GM06990 (cell line): ENCODE results near the gene PRAF2.

Source experiments
- DNase-seq: peaks from one replicate; pipeline ENCODE4 v3.0.0-alpha.2; 2011; ENCODE audit not compliant: insufficient read length; ENCODE audit errors: extremely low read depth
- H3K27me3 ChIP-seq: replicated peaks from 2 replicates; pipeline ENCODE4 v1.6.0; 2011; ENCODE audit warnings: low read length; ENCODE audit not compliant: control insufficient read depth, insufficient read depth
- H3K36me3 ChIP-seq: 2 replicates; pipeline ENCODE4 v1.5.1; 2011; ENCODE audit warnings: low read length; ENCODE audit not compliant: control insufficient read depth, insufficient read depth
- H3K4me3 ChIP-seq: replicated peaks from 2 replicates; pipeline ENCODE4 v1.5.1; 2011; ENCODE audit warnings: low read depth, mild to moderate bottlenecking, control low read depth, low read length
- CTCF ChIP-seq: IDR thresholded peaks from 2 replicates; pipeline ENCODE4 v1.5.1; 2011; ENCODE audit warnings: low read length, control low read depth, mild to moderate bottlenecking, inconsistent platforms; ENCODE audit not compliant: insufficient read depth, poor library complexity, severe bottlenecking

The PRAF2 gene

DNA sequence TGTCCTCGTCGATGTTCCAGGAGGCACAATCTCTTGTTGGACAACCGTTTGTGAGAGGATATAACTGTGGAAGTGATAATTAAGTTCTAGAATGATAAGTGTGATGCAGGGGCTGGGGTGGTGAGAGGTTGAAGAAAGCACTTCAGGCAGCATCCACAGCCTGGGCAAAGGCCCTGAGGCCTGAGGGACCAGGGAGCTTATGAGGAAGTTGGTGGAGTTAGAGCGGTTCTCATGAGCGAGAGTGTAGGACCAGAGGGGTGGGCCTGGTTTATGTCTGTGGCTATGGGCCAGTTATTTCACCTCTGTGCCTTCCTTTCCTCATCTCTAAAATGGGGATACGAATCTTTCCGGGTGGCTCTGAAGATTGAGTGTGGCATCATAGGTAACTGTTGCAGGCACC lies 12.3 kb downstream of the PRAF2 start:
- no peak overlapping the region for H3K4me3 ChIP-seq
- DNase-seq, result no peak
- H3K27me3 ChIP-seq, result no peaks in the 10 kb centered on the region
- no peaks in the 10 kb centered on the region for H3K36me3 ChIP-seq
- no peak for TF ChIP-seq CTCF

DNA sequence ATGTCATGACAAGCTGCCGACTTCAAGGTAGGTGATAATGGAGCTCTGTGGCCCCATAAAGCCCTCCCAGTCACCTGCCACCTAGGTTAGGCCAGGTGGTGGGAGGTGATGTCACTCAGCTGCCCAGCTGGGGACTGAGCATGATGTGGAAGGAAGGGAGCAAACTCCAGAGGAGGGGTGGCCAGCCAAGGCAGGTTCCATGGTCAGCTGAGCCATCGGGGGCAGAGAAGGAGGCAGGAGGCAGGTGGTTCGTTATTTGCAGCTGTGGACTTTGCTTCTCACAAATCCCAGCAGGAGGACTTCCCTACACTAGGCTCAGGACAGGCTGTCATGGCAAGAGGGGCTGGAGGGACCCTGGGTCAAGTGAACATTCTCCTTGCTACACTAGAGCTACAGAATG lies 12.9 kb downstream of the PRAF2 start:
- Histone ChIP-seq H3K4me3 (no peak overlapping the region), H3K27me3 (no peaks in the 10 kb centered on the region), H3K36me3 (no peaks in the 10 kb centered on the region)
- no peak for TF ChIP-seq CTCF
- no peak for DNase-seq

GRCh38 chrX:49059681-49060085 lies 14.1 kb downstream of the PRAF2 start:
- DNase-seq, result no peak
- Histone ChIP-seq H3K27me3 (no peaks in the 10 kb centered on the region), H3K36me3 (no peaks in the 10 kb centered on the region), H3K4me3 (no peak overlapping the region)
- TF ChIP-seq CTCF, result no peak

DNA sequence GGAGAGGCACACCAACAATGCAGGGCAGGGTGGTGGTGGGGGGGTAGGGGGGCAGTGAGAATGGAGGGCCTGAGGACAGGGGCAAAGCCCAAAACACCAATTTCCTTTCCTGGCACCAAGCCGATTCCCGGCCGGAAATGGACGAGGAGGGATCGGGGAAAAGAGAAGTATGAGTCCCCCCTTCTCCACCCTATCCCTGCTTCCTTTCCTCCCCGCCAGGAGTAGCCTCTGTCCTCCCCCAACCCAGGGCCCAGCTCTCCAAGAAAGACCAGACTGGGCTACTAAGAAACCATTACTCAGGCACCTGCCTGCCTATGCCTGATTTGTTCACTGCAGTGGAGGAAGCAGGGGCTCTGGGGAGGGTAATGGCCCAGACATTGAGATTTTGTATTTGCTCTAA lies 14.6 kb downstream of the PRAF2 start:
- Histone ChIP-seq H3K4me3 (no peak overlapping the region), H3K36me3 (no peaks in the 10 kb centered on the region), H3K27me3 (no peaks in the 10 kb centered on the region)
- no peak for DNase-seq
- no peak for TF ChIP-seq CTCF

DNA sequence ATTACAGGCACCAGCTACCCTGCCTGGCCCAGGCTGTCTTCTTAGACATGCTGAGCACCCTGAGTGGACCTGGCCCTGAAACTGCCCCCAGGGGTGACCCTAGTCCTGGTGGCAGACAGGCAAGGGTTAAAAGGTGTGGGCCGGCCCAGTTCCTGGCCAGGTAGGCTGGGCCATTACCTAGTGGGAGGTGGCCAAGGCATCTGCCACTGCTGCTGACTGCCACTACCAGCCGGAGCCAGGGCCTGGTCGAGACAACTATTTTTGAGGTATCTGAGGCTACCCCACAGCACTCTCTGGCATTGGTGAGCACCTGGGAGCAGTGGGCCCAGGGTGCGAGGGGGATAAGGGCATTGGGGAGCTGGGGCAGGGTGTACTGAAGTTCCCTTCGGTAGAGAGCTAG lies 15.0 kb downstream of the PRAF2 start, which contains the start of gene CCDC120:
Gene CCDC120 (plus strand): TSS at position 206 of the 400 bp plus-strand sequence. CDS start 3,043 bp downstream, outside the sequence.
- TF ChIP-seq CTCF, result no peak
- Histone ChIP-seq H3K36me3 (no peaks in the 10 kb centered on the region), H3K27me3 (no peaks in the 10 kb centered on the region), H3K4me3 (no peak within 1 kb of the TSS)
- DNase-seq, result no peak

DNA sequence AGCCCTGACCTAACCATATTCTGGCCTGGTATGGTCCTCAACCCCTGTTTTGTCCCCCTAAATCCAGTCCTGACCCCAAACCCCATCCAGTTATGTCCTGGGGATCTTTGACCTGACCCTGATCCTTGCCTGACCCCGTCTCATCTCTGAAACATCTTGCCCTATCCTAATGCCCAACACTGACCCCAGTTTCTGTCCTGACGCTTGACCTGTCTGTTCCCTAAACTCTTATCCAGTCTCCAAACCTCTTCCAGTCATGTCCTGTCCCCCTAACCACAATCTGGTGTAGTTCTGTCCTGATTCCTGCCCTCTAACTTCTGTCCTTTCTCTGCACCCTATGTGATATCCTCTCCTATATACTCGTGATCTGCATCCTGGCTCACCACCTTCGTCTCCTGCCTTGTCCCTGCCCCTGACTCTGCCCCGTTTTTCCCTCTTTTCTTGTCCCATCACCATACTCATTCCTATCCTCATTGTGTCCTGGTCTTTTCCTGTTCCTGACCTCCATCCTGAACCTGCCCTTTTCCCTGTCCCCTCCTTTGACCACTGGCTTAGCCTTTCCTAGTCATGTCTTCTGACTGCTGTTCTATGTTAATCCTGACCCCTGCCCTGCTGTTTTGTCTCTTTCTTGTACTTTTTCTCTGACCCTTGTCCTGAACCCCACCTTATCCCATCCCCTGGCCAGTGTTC lies 19.6 kb downstream of the PRAF2 start:
- Histone ChIP-seq H3K36me3 (no peaks in the 10 kb centered on the region), H3K27me3 (no peaks in the 10 kb centered on the region), H3K4me3 (peak overlapping the region; percentile 63)
- DNase-seq, result no peak
- TF ChIP-seq CTCF, result no peak
